ENCODE measurements around the gene TMEM79.
A peak's percentile ranks its signal among the peaks of the same experiment; 100 is the strongest.

The TMEM79 gene

DNA sequence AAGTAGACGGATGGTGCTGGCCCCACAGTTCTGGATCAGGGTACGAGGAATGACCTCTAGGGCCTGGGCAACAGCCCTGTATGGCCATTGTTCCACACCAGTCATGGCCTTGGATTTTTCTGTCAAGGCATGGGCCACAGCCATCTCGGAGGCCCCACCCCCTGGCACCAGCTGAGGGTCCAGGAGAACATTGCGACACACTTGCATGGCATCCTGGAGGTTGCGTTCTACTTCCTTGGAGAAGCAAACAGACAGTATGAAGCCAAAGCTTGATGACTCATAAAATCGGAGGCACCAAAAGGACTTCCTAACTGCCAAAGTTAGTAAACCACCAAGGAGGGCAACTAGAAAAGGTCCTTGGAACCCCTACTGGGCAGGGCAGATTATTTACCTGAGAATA is 26.8 kb downstream of the TMEM79 start:
- no peak for DNase-seq

DNA sequence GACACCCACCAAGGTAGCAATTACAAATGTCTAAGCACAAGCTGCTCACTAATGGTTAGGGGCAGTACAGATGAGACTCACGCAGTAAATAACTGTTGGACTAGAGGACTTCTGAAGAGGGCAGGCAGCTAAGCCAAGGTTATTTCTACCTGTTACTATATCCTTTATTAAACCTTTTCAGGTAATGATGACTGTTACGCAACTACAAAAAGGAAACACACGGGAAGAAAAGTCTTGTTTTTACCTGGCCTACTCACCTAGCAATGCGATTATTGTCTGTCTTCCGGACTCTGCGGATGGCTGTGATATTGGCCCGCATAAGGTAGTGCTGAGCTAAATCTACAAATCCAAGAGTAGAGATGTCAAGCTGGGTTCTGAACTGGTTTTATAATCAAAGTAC is 32.8 kb downstream of the TMEM79 start:
- no peak for DNase-seq

DNA sequence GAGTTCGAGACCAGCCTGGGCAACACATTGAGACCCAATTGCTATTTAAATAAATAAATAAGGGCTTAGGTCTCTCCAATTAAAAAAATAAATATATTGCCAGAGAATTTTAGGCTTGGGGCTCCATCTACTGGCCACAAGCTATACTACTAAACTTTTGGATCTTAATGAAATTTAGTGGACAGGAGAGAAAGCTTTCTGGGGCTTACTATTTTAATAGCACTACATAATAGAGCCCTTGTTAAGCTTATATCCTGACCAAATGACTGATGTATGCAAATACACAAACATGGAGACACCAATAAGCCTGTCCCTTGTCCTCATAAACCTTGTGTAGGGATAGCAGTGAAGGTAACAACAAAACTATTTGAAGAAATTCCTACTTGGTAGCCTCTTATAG is 35.5 kb downstream of the TMEM79 start:
- DNase-seq = peak; percentile 21

DNA sequence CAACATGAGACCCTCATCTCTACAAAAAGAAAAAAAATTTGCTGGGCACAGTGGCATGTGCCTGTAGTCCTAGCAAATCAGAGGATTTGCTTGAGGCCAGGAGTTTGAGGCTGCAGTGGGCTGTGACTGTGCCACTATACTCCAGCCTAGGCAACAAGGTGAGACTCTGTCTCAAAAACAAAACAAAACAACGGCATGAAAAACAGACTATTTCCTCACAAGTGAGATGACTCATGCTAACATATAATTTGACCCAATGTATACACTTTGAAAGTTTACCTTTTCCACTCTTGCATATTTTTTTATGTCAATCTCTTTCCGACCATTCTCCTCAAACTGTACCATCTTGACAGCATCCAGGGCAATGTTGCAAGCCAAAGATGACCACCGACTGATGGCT is 36.4 kb downstream of the TMEM79 start:
- no peak for DNase-seq

DNA sequence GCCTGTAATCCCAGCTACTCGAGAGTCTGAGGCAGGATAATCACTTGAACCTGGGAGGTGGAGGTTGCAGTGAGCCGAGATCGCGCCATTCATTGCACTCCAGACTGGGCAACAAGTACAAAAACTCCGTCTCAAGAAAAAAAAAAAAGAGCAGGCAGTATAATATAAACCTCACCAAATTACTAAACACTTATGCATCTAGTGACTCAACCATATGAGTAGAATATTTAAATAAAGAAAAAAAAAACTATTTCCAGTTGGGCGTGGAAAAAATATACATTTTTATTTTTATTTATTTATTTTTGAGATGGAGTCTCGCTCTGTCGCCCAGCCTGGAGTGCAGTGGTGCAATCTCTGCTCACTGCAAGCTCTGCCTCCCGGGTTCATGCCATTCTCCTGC is 39.1 kb downstream of the TMEM79 start:
- peak; percentile 90 for DNase-seq

DNA sequence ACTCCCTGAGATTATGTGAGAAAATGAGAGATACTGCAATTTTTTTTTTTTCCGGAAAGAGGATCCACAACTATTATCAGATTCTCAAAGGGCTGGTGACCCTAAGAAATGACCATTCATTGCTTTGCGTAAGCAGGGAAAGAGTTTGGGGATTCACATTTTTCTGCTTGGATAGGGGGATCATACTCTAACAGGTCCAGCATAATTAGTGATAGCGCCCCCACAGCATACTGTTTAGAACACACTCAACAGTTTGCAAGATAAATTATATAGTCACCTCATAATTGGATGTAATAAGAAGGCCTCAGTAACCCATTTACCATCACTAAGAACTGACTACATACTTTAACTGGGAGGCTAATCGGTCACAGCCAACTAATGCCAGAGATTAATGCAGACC is 52.1 kb downstream of the TMEM79 start:
- no peak for DNase-seq

DNA sequence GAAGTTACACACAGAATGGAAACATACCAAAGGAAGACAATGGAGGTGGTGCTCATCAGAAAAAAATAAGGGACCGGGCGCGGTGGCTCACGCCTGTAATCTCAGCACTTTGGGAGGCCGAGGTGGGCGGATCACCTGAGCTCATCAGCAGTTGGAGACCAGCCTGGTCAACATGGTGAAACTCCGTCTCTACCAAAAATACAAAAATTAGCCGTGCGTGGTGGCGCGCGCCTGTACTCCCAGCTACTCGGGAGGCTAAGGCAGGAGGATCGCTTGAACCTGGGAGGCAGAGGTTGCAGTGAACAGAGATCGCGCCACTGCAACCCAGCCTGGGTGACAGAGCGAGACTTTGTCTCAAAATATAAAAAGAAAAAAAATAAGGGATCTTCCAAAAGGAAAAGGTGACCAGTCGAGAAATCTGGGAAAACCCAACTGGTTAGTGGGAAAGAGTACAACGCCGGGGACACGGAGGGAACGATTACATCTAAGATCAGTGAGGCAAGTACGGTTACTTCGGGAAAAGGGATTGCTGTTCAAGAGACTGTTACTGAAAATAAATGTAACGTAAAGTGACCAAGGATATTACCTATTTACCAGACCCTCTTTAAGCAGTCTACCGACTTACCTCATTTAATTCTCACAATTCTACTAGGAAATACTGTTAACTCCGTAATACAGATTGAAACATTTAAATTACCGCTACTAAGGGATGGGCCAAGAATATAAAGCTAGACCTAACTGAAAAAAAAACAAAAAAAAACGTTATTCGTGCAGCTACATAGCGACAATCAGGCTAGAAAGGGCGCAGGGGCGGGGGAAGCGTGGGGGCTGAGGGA is 53.1 kb downstream of the TMEM79 start:
- DNase-seq = no peak

DNA sequence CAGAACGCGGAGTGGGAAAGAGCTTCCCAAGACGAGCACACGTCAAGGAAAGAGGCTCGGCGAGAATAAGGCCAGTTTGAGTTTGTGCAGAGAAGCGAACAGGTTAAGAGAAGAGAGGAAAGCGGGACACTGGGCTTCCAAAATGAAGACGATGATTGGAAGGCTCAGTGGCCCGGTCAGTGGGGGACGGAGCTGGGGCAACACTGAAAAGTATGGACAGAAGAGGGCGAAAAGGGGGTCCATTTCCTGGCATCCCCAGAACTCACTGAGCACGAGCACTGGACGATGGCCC is 53.7 kb downstream of the TMEM79 start:
- DNase-seq = no peak

DNA sequence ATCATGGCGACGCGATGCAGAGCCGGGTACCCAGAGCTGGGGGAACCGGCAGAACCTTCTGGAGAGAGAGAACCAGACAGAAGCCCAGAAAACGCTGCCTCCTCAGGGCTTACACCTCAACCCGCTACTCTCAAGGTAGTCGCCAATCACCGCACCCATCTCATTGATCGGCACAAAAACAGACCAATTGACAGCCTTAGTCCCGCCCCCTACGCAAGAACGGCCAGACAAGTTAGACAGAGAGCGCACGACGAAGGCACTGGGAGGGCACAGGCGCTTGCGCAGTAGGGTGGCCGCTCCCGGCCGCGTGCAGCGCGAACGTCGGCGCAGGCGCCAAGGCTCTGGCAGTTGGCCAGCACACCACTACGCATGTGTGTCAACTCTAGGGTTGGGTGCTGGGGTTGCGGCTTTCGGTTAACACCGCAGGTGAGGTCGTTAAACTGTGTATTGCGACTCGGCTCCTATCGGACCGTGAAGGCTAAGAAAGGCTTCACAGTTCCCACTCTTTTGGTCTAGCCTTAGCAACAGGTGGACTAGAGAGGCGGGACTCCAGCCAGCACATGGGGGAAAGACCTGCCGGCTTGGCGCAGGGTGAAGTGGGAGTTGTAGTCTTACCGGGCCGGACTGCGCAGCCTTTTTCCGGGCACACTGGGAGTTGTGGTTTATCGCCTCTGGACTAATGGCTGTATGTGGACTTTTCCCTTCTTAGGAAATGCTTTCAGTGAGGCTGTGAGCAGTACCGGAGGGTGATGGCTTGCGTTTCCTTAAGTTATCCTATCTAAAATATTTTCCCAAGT is 54.3 kb downstream of the TMEM79 start, which contains the start of the genes CCT3 and TSACC:
Gene CCT3, minus strand, starts transcription at position 113 of the 797 bp plus-strand sequence. Its CDS starts 108 bp downstream, at position 5.
Gene TSACC, plus strand, starts transcription at position 347 of the 797 bp plus-strand sequence. CDS start 1,232 bp downstream, outside the sequence.
- peak; percentile 100 for DNase-seq

Measured in HCEC 1CT (cell line).